HG03095 (cell line): Measurements from ENCODE around the gene USP48.
"Not testable (repeated sequence)": the region's sequence is repeated elsewhere in the genome, so short reads cannot be mapped to it uniquely, and the experiment has no call there.

Source experiments
- ATAC-seq: cut with Tn5 transposase; IDR thresholded peaks from one replicate; pipeline ENCODE4 v1.9.1; 2021; ENCODE audit warnings: moderate library complexity; ENCODE audit not compliant: unreplicated experiment

The USP48 gene, protein sequence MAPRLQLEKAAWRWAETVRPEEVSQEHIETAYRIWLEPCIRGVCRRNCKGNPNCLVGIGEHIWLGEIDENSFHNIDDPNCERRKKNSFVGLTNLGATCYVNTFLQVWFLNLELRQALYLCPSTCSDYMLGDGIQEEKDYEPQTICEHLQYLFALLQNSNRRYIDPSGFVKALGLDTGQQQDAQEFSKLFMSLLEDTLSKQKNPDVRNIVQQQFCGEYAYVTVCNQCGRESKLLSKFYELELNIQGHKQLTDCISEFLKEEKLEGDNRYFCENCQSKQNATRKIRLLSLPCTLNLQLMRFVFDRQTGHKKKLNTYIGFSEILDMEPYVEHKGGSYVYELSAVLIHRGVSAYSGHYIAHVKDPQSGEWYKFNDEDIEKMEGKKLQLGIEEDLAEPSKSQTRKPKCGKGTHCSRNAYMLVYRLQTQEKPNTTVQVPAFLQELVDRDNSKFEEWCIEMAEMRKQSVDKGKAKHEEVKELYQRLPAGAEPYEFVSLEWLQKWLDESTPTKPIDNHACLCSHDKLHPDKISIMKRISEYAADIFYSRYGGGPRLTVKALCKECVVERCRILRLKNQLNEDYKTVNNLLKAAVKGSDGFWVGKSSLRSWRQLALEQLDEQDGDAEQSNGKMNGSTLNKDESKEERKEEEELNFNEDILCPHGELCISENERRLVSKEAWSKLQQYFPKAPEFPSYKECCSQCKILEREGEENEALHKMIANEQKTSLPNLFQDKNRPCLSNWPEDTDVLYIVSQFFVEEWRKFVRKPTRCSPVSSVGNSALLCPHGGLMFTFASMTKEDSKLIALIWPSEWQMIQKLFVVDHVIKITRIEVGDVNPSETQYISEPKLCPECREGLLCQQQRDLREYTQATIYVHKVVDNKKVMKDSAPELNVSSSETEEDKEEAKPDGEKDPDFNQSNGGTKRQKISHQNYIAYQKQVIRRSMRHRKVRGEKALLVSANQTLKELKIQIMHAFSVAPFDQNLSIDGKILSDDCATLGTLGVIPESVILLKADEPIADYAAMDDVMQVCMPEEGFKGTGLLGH

DNA sequence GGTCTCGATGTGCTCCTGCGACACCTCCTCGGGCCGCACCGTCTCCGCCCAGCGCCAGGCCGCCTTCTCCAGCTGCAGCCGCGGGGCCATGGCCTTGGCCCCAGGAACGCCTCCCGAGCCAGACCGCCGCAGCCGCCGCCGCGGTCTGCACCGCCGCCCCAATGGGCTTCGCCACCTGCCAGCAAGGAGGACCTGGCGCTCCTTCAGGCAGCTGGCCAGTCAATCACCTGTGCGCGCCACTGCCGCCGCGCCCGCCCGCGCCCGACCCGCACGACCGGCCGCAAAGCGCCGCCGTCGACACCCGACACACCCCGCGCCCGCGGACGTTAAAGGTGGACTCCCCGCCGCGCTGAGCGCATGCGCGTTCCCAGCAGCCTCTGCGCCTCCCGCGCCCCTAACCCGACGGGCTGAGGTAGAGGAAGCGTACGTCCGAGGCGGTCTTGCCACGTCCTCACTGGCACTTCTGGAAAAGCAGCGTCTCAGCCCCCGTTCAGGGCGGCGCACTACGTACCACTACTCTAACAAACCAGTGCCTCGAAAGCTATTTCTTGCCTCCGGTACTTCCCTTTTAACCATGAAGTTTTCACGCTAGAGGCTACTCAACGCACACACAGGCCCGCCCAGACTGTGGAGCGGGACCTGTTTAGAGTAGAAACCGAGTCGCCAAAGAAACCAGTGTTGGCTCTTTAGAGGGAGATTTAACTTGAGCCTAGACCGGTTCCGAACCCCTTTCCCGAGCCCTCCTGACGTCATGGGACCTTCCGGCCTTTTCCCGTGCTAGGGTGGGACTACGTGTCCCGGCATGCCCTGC lies at the start of gene USP48:
Gene USP48 (minus strand): TSS at position 282 of the 811 bp plus-strand sequence. CDS start 192 bp downstream, at position 90.
- ATAC-seq: peak; percentile 48

DNA sequence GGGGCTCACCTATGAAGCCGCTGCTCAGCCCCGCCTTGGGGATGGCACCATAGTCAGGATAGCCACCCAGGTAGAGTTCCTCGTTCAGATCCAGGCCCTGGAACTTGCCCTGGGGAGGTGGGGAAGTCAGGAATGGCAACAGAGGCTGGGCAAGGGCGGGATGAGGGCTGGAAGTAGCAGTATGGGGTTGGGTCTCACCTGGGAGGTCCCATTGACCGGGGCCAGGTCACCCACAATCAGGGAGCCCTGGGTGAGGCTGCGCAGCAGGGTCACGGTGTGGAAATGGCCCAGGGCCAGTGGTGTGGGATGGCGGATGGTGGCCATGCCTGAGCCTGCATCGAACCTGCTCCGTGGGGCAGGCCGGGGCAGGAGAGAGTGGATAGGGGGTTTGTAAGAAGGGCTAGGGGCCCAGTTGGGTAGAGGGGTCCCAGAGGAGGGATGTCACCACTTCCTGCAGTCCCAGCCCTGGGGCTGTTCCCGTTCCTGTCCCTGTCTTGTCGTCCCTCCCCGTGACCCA lies 48.6 kb upstream of the USP48 start:
- no peak for ATAC-seq

DNA sequence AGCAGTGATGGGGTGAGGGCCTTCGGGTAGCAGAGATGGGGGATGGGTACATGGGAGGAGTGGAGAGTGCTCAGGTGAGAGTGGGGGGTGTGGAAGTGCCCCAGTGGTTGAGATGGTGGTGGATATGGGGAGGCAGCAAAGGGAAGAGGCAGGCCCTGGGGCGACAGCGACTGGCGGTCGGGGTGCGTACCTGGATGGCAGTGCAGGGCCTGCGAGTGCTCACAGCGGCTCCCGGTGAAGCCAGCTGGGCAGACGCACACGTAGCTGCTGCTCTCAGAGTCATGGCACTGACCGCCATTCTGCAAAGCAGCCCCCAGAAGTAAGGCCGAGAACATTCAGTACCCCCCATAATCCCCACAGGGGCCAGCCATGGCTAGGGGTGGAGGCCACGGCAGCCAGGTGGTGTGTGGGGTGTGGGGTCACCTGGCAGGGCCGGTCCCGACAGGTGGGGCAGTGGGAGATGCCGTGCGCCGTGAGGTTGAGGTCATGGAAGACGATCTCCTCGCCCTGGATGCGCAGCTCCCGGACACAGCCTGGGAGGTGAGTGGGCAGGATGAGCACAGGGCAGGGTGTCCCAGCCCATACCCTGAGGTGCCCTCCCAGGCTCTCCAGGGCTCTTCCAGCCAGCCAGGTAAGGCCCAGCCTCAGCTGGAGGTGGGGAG lies 48.0 kb upstream of the USP48 start:
- no peak for ATAC-seq

GRCh38 chr1:21829294-21829693 lies 46.3 kb upstream of the USP48 start:
- ATAC-seq: no peak

DNA sequence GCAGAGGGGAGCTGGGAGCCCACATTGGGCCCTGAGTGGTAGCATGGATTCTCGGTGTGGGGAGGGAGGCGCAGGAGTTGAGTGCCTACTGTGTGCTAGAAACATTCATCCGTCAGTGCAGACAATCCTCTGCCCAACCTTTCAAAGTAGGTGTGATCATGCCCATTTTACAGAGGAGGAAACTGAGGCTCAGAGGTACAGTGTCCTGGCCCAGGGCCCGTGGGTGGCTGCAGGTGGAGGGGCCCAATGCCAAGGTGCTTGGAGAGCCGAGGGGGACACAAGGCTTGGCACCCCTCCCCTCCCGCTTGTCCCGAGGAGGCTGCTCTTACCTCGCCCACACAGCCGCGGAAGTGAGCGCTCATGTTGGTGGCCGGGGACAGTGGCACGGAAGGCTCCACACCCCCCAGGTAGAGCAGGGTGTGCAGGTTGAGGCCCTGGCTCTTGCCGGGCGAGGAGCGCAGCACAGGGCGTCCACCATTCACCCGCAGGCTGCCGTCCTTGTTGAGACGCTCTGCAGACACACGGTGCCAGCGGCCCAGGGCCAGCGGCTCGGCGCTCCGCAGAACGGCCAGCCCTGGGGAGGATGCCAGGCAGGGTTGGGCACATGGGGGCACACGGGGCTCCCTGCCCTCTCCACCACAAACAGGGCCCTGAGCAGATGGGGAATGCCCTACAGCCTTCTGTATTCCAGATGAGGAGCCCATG lies 45.7 kb upstream of the USP48 start:
- ATAC-seq: no peak

DNA sequence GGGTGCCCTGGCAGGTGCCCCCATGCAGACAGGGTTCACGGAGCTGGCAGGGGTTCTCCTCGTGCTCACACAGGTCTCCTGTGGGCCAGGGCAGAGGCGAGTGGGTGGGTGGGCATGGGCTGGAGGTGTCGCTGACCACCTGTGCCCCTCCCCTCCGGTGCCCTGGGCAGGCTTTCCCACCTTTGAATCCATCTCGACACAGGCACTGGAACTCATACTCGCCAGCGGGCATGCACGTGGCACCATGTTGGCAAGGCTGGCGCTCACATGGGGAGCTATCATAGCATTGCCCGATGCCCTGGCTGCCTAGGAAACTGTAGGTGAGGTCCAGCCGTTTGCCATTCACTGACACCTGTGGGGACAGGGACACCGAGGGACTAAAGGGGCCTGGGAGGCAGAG lies 45.1 kb upstream of the USP48 start:
- ATAC-seq: no peak

- ATAC-seq: no peak
Measured at GRCh38 chr1:21827141-21827679, 44.3 kb upstream of the USP48 start.

DNA sequence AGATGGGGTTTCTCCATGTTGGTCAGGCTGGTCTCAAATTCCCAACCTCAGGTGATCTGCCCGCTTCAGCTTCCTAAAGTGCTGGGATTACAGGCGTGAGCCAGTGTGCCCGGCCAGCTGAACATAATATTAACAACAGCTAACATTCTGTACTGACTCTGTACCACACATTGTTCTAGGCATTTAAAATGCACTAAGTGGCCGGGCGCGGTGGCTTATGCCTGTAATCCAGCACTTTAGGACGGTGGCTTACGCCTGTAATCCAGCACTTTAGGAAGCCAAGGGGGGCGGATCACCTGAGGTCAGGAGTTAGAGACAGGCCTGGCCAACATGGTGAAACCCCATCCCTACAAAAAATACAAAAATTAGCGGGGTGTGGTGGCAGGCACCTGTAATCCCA lies 43.7 kb upstream of the USP48 start:
- ATAC-seq: not testable (repeated sequence)

DNA sequence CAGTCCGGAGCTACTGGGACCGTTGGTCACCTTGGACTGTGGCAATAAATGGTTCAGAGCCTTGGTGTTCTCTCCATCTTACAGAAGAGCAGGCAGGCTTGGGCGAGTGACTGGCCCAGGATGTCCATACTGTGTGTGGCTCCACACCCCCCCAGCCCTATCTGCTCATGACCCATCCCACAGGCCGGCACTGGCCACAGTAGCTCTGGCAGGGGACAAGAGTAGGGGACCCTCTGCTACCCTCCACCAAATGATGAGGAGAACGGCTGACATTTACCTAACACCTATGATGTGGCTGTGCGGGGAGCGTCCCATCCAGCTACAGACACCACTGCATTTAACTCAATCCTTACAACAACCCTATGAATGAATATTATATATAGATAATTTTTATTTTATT lies 42.4 kb upstream of the USP48 start:
- ATAC-seq: no peak

- no peak for ATAC-seq
Measured at GRCh38 chr1:21824926-21825325, 42.0 kb upstream of the USP48 start.

DNA sequence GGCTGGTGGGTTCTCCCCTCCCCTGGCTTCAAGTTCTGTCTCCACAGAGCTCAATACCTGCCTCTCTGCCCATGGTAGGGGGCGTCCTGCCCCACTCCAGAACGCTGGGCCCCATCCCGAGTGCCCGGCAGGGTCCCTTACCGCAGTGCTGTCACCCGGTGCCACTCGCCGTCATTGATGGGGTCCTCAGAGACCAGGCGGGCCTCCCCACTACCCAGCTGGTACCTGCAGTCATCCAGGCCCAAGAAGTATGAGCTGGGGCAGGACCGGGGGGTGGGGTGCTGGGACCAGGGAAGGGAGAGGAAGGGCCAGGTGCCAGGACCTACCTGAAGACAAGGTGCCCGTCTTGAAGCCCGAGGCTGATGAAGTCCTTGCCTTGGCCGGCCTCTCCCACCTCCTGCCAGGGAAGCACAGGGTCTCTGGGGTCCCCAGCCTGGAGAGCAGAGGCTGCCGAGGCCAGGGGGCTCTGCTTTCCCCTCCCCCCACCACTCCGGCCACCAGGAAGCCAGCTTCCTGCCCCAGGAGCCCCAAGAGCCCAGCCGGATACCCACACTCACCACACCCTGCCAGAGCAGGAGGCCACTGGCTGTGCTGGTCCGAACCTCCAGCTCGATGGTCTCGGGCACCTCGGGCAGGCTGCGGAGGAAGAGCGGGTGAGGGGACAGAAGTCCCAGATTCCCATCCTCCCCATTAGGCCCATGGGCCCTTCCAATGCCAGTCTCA lies 41.2 kb upstream of the USP48 start:
- no peak for ATAC-seq

DNA sequence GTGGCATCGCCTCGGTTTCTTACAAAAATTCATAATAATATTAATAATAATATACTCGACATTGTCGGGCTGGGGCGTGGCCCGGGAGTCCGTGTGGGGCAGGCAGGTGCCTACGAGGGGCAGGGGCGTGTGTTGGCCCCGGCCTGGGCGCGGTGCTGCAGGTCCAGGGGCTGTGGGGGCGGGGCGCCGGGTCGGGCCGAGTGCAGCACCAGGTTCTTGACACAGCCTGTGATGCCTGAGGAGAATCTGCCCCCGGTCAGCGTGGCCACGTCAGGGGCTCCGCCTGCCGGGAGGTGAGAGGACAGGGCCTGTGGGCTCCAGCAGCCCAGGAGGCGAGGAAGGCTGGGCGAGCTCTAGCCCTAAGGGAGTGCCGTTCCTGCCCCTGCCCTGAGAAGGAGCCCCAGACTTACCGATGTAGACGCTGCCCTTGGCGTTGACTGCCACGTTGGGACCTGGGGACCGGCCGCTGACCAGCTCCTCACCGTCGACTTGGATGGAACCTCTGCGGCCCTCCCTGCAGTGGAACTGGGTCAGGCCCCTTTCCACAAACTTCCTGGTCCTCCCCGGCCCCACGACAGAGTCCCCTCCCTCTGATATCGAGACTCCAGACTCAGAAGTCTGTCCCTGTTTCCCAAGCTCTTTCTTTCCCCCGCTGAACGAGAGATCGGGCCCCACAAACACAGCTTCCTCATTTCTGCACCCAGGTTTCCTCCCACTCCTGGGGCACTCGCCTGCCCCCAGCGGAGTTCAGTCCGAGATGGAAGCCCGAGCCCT lies 40.4 kb upstream of the USP48 start:
- no peak for ATAC-seq

- ATAC-seq: no peak
Measured at GRCh38 chr1:21822349-21822748, 39.4 kb upstream of the USP48 start.

- ATAC-seq: no peak
Measured at GRCh38 chr1:21821385-21822019, 38.6 kb upstream of the USP48 start.

- ATAC-seq: no peak
Measured at GRCh38 chr1:21820597-21821232, 37.8 kb upstream of the USP48 start.

GRCh38 chr1:21818656-21819055 lies 35.7 kb upstream of the USP48 start:
- ATAC-seq: no peak
